ENCODE data around the gene GNL3.
"Not testable (repeated sequence)": the region's sequence is repeated elsewhere in the genome, so short reads cannot be mapped to it uniquely, and the experiment has no call there.

Gene GNL3

DNA sequence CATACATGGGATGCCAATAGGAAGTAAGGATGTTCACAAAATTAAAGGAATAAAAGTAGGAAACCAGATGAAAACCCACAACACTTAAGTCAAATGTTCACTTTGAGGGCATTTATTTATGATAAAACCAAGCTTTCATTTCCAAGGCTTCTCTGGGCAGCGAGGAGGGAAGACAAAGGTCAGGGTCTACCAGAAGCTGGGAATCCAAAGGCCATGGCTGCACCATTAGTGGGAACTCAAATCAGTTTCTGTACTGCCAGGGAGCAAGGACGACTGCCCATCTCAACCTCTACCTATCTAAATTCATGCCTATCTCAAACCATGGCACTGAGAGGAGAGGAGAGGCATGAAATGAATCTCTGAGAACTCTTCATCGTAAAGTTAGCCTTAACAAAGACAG, 22.7 kb upstream of the GNL3 start:
- Histone ChIP-seq H3K36me3 (peaks cover 97 to 100% (median 100%) of the 10 kb centered on the region in 11 experiments), H4K20me1 (peaks cover 0 to 45% (median 11%) of the 10 kb centered on the region in 11 experiments; a peak in 14 of 22 replicates), H3K27ac (no peak overlapping the region), H3K4me3 (no peak overlapping the region), H3K27me3 (no peaks in the 10 kb centered on the region), H3K9ac (no peak overlapping the region), H3K9me3 (replicated peaks in 1 of 11) (no peaks in the 10 kb centered on the region), H3K4me2 (no peak overlapping the region), H3K4me1 (no peaks in the 10 kb centered on the region)
- no peak for TF ChIP-seq Cebpa-rat (IDR thresholded peaks at IDR 0.05)

DNA sequence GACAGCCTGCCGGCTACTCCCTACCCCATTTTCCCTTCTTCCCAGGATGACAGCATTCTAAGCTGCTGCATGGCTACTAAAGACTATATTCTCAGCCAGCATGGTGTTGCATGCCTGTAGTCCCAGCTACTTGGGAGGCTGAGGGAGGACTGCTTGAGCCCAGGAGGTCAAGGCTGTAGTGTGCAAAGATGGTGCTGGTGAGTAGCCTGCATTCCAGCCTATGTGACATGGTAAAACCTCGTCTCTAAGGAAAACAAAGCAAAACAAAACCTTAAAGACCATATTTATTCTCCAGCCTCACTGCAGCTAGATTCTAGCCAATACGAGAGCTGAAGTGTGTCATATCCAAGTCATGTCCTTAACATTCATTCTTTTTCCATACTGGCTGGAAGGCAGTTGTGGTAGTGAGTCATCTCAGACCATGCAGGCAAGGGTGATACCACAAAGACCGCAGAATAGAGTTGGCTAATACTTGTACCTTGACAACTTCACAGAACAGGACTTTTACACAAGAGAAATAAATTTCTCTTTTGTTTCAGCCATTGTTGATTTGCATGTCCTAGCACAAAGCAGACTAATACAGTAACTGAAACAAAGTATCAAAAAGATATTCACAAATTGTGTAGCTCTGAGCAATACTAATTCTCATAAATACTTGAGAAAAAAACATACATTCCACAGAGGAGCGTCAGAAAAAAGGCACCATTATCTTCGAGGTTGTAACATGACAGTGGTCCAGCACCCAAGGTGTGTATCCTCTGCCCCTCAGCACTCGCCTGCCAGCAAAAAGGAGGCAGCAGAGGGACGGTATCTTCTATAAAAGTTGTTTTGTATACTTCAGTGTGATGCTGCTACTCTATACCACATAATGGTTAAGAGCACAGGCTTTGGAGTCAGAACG, 15.0 kb upstream of the GNL3 start:
- H3K27ac ChIP-seq: peak overlapping the region in 6 of 11 experiments; percentile 8 to 49 (median 32); a peak in 6 of 22 replicates
- H3K36me3 ChIP-seq: peaks cover 95 to 100% (median 98%) of the 10 kb centered on the region in 11 experiments
- H3K9ac ChIP-seq: no peak overlapping the region; a peak in 2 of 22 replicates

DNA sequence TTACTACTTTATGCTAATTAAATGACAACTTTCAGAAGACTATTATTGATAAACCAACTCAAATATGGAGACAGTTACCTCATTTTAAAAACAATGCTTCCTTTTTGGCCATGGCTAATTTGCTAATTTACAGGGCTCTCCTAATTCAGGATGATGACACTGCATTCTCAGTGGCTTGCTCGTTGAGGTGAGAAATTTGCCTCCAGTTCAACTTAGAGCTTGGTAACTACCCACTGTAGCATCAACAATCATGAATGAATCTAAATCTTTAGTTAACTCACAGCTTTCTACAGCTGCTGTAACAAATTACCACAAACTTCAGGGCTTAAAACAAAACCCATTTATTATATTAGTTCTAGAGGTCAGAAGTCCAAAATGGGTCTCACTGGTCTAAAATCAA, 14.2 kb upstream of the GNL3 start:
- Histone ChIP-seq H3K9ac (no peak overlapping the region; a peak in 1 of 22 replicates), H3K9me3 (replicated peaks in 1 of 11) (no peaks in the 10 kb centered on the region), H3K27ac (peak overlapping the region in 3 of 11 experiments; percentile 8 to 49 (median 33); a peak in 4 of 22 replicates), H4K20me1 (peaks cover 24 to 80% (median 54%) of the 10 kb centered on the region in 11 experiments; a peak in 20 of 22 replicates), H3K4me2 (peak overlapping the region in 5 of 11 experiments; percentile 1 to 48 (median 18); a peak in 6 of 22 replicates), H3K36me3 (peaks cover 94 to 100% (median 97%) of the 10 kb centered on the region in 11 experiments), H3K4me3 (no peak overlapping the region), H3K4me1 (peaks cover 0 to 30% (median 21%) of the 10 kb centered on the region in 10 experiments; a peak in 12 of 20 replicates), H3K27me3 (no peaks in the 10 kb centered on the region)
- TF ChIP-seq Cebpa-rat (IDR thresholded peaks at IDR 0.05): no peak

More for the DNA sequence above, 15.0 kb upstream of the GNL3 start:
- no peak overlapping the region for H3K4me3 ChIP-seq
- H3K27me3 ChIP-seq: no peaks in the 10 kb centered on the region
- H3K4me1 ChIP-seq: peaks cover 0 to 30% (median 21%) of the 10 kb centered on the region in 10 experiments; a peak in 12 of 20 replicates
- peak overlapping the region in 6 of 11 experiments; percentile 1 to 48 (median 13); a peak in 7 of 22 replicates for H3K4me2 ChIP-seq
- peaks cover 24 to 74% (median 53%) of the 10 kb centered on the region in 11 experiments; a peak in 20 of 22 replicates for H4K20me1 ChIP-seq
- H3K9me3 ChIP-seq (replicated peaks in 1 of 11): no peaks in the 10 kb centered on the region
- no peak for TF ChIP-seq Cebpa-rat (IDR thresholded peaks at IDR 0.05)

DNA sequence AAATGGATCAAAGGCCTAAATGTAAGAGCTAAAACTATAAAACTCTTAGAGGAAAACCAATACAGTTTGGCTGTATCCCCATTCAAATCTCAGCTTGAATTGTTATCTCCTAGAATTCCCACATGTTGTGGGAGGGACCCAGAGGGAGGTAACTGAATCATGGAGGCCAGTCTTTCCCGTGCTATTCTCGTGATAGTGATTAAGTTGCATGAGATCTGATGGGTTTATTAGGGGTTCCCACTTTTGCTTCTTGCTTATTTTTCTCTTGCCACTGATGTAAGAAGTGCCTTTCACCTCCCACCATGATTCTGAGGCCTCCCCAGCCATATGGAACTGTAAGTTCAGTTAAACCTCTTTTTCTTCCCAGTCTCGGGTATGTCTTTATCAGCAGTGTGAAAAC, 9.6 kb upstream of the GNL3 start:
- not testable (repeated sequence) for H3K9me3 ChIP-seq (replicated peaks in 1 of 11); H3K4me3 ChIP-seq; H3K9ac ChIP-seq; H3K27ac ChIP-seq; H3K27me3 ChIP-seq; H3K4me2 ChIP-seq
- H4K20me1 ChIP-seq: peaks cover 17 to 84% (median 46%) of the 10 kb centered on the region in 11 experiments; a peak in 18 of 22 replicates
- peaks cover 0 to 45% (median 15%) of the 10 kb centered on the region in 10 experiments; a peak in 11 of 20 replicates for H3K4me1 ChIP-seq
- H3K36me3 ChIP-seq: peaks cover 79 to 100% (median 97%) of the 10 kb centered on the region in 11 experiments

DNA sequence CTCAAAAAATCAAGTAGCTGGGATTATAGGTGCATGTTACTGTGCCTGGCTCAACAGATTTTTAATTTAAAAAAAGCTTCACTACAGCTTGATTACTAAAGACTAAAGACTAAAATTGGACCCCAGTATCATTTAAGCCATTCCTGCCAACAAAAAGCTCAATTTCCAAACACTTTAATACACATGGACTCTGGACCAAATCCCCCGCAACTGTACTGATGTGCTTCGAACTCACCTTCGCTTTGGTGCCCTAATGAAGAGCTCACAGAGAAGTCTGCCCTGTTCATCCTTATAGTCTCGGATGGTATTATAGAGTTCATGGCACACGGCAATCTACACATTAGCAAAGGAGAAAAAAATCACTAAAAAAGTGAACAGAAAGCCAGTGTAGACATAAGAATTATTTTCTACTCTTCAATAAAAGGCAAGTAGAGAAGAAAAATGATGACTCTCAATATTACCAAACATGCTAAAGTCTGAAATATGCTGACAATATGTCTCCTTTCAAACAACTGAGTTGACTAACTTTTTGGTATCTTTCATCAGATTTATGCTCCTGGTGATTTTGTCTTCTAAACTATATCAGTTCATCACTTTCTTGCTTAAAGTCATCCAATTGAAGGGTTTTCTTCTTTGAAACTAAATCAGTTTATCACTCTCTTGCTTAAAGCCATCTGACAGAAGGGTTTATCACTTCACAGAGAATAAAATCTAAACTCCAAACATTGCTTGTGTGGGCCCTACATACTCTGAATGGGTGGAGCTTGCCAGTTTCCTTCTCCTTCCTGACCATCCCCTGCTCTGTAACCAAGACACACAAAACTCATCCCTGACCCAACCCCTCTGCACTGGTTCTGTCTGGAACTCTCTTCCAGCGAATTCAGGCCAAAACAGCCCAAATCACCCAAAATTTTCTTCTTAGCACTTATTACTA, 7.3 kb upstream of the GNL3 start:
- no peak for TF ChIP-seq Cebpa-rat (IDR thresholded peaks at IDR 0.05)
- no peak overlapping the region for H3K4me3 ChIP-seq
- peaks cover 56 to 99% (median 83%) of the 10 kb centered on the region in 11 experiments for H3K36me3 ChIP-seq
- peaks cover 7 to 83% (median 49%) of the 10 kb centered on the region in 11 experiments; a peak in 18 of 22 replicates for H4K20me1 ChIP-seq
- H3K27ac ChIP-seq: peak overlapping the region in 2 of 11 experiments; percentile 27 to 34; a peak in 2 of 22 replicates
- H3K9ac ChIP-seq: no peak overlapping the region; a peak in 1 of 22 replicates
- H3K27me3 ChIP-seq: no peaks in the 10 kb centered on the region
- H3K4me2 ChIP-seq: peak overlapping the region in 2 of 11 experiments; percentile 87 to 93; a peak in 4 of 22 replicates
- no peaks in the 10 kb centered on the region for H3K9me3 ChIP-seq (replicated peaks in 1 of 11)
- H3K4me1 ChIP-seq: peaks cover 2 to 57% (median 27%) of the 10 kb centered on the region in 10 experiments; a peak in 19 of 20 replicates

DNA sequence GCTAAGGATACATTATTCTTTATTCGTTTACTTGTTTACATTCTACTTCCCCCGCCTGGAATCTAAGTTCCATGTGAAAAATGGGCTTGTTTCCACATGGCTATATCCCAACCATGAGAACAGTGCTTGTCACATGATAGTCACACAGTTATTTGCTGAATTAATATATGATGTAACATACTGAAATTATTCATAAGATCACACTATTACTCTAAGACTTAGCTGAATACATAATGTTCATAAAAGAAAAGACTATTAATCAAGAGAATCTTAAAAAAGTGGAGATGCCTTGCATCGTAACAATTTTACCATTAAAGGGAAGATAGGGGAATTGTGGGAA, 6.7 kb upstream of the GNL3 start:
- H3K9ac ChIP-seq: no peak overlapping the region; a peak in 1 of 22 replicates
- peaks cover 7 to 83% (median 54%) of the 10 kb centered on the region in 11 experiments; a peak in 18 of 22 replicates for H4K20me1 ChIP-seq
- H3K4me3 ChIP-seq: peak overlapping the region in 1 of 10 experiments; percentile 6; a peak in 1 of 20 replicates
- H3K4me1 ChIP-seq: peaks cover 9 to 64% (median 33%) of the 10 kb centered on the region in 10 experiments
- peak overlapping the region in 3 of 11 experiments; percentile 84 to 93 (median 87); a peak in 5 of 22 replicates for H3K4me2 ChIP-seq
- no peaks in the 10 kb centered on the region for H3K27me3 ChIP-seq
- no peak for TF ChIP-seq Cebpa-rat (IDR thresholded peaks at IDR 0.05)
- H3K9me3 ChIP-seq (replicated peaks in 1 of 11): no peaks in the 10 kb centered on the region
- H3K27ac ChIP-seq: peak overlapping the region in 3 of 11 experiments; percentile 11 to 34 (median 27); a peak in 2 of 22 replicates
- peaks cover 50 to 99% (median 77%) of the 10 kb centered on the region in 11 experiments for H3K36me3 ChIP-seq

DNA sequence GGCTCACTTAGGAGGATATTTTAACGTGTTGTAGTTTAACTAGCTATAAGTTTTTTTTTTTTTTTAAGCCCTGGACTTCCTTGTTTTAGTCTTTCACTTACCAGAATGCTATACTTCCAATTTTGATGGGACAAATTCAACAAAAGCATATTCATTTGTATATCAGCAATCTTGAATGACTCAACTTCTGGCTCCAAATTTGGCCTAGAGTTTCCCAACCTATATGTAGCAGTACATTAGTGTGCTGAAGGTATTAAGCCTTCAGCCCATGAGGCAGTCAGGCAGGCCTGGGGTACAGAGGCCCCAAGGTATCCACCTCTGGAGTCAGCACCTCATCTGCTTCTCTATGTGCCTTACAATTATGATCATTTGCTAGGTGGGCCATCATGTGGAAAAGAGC, 6.0 kb upstream of the GNL3 start:
- Histone ChIP-seq H3K4me1 (peaks cover 14 to 70% (median 40%) of the 10 kb centered on the region in 10 experiments), H3K27me3 (no peaks in the 10 kb centered on the region), H3K9ac (no peak overlapping the region; a peak in 1 of 22 replicates), H3K4me2 (peak overlapping the region in 3 of 11 experiments; percentile 84 to 93 (median 87); a peak in 6 of 22 replicates), H3K27ac (0 out of 22 replicates have a peak overlapping the region, but pooled peaks of 2 of the 11 experiments have one; percentile 11 to 34), H4K20me1 (peaks cover 7 to 87% (median 56%) of the 10 kb centered on the region in 11 experiments; a peak in 18 of 22 replicates), H3K36me3 (peaks cover 45 to 93% (median 70%) of the 10 kb centered on the region in 11 experiments), H3K9me3 (replicated peaks in 1 of 11) (no peaks in the 10 kb centered on the region), H3K4me3 (0 out of 20 replicates have a peak overlapping the region, but pooled peaks of 1 of the 10 experiments have one; percentile 6)
- no peak for TF ChIP-seq Cebpa-rat (IDR thresholded peaks at IDR 0.05)

DNA sequence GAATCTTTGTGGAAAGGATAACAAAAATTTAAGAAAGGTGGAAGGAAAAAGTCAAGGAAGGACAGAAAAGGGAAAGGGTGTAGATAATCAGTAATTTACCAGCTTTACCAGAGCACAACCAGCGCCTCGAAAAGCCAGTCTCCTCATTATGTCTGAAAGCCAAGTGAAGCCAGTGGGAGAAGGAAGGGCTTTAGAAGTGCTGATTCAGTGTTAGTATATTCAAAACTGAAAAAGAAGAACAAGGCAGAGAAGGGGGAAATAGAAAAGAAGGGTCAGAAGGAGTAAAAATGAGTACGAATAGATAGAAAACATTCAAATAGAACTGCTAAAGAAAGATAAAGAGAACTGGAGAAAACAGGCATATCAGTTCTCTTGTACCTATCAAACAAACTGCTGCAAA, 4.2 kb upstream of the GNL3 start:
- H3K36me3 ChIP-seq: peaks cover 30 to 79% (median 56%) of the 10 kb centered on the region in 11 experiments
- H3K4me2 ChIP-seq: peak overlapping the region in 5 of 11 experiments; percentile 41 to 93 (median 84); a peak in 11 of 22 replicates
- peaks cover 14 to 70% (median 40%) of the 10 kb centered on the region in 10 experiments for H3K4me1 ChIP-seq
- H3K27ac ChIP-seq: peak overlapping the region in 6 of 11 experiments; percentile 19 to 75 (median 68); a peak in 10 of 22 replicates
- peaks cover 0 to 81% (median 51%) of the 10 kb centered on the region in 11 experiments; a peak in 17 of 22 replicates for H4K20me1 ChIP-seq
- H3K4me3 ChIP-seq: peak overlapping the region in 2 of 10 experiments; percentile 31 to 36; a peak in 4 of 20 replicates
- TF ChIP-seq Cebpa-rat (IDR thresholded peaks at IDR 0.05): no peak
- H3K9me3 ChIP-seq (replicated peaks in 1 of 11): no peaks in the 10 kb centered on the region
- no peaks in the 10 kb centered on the region for H3K27me3 ChIP-seq
- peak overlapping the region in 4 of 11 experiments; percentile 58 to 73 (median 62); a peak in 9 of 22 replicates for H3K9ac ChIP-seq

Data from BLaER1 treated with 17β-estradiol and CSF1 and Interleukin-3, amounts not matched to agents 10 nM and 100 nM (cell line).